SJSA1 (cell line): Measurements from ENCODE around the gene USF3. TPM values are rescaled to one million over a fixed set of nuclear protein-coding genes. Genes with fewer than 3 reads are reported as not detected.

Experiments
- DNase-seq, 2 experiments: peaks; one replicate each; pipeline ENCODE4 v3.0.0-alpha.2; 2015 to 2020; ENCODE audit warnings: low spot score in 2 of 2, low read depth in 1 of 2
- H3K27ac ChIP-seq: fragments of 250-450 bp; sonication (Bioruptor Pico); 2 replicates; pipeline ENCODE4 v1.5.1; 2020; ENCODE audit warnings: mild to moderate bottlenecking, moderate library complexity
- H3K27me3 ChIP-seq: fragments of 250-450 bp; sonication (Bioruptor Pico); replicated peaks from 2 replicates; pipeline ENCODE4 v1.5.1; 2020; ENCODE audit warnings: mild to moderate bottlenecking, moderate library complexity
- H3K36me3 ChIP-seq: fragments of 250-450 bp; sonication (Bioruptor Pico); 2 replicates; pipeline ENCODE4 v1.5.1; 2020; ENCODE audit warnings: mild to moderate bottlenecking
- H3K4me1 ChIP-seq: fragments of 250-450 bp; sonication (Bioruptor Pico); replicated peaks from 2 replicates; pipeline ENCODE4 v1.6.1; 2021; ENCODE audit warnings: mild to moderate bottlenecking
- H3K4me3 ChIP-seq: fragments of 250-450 bp; sonication (Bioruptor Pico); 2 replicates; pipeline ENCODE4 v1.5.1; 2020; ENCODE audit warnings: mild to moderate bottlenecking
- H3K9me3 ChIP-seq: fragments of 250-450 bp; sonication (Bioruptor Pico); replicated peaks from 2 replicates; pipeline ENCODE4 v1.5.1; 2020; ENCODE audit warnings: mild to moderate bottlenecking
- total RNA-seq: library from RNA; depleted of rRNA; stranded (reverse); fragments of >200 nt; shearing (Covaris generic); gene quantifications from 2 replicates; pipeline ENCODE4 v1.2.3, GENCODE V29; 2014; rRNA removed

Gene USF3
- total RNA-seq, 1 experiment from 2014 or later: 8.1 TPM

- H3K27ac ChIP-seq: no peak overlapping the region
- DNase-seq: no peak
- no peaks in the 10 kb centered on the region for H3K9me3 ChIP-seq
- no peaks in the 10 kb centered on the region for H3K27me3 ChIP-seq
- H3K4me1 ChIP-seq: no peaks in the 10 kb centered on the region
- H3K36me3 ChIP-seq: no peaks in the 10 kb centered on the region
- no peak overlapping the region for H3K4me3 ChIP-seq
Measured at GRCh38 chr3:113601240-113601639, 95.2 kb downstream of the USF3 start.

- Histone ChIP-seq H3K27ac (no peak overlapping the region), H3K4me1 (no peaks in the 10 kb centered on the region), H3K27me3 (no peaks in the 10 kb centered on the region), H3K36me3 (no peaks in the 10 kb centered on the region), H3K4me3 (no peak overlapping the region), H3K9me3 (no peaks in the 10 kb centered on the region)
- no peak for DNase-seq
Measured at GRCh38 chr3:113600418-113601182, 95.8 kb downstream of the USF3 start.

Other genes starting within 250 kb of the USF3 start
- gene SPICE1, start 181.5 kb downstream of the USF3 start, total RNA-seq: 15.1 and 26.6 TPM in 2 replicates
- not detected in 2 replicates for gene SIDT1, start 164.1 kb downstream of the USF3 start, total RNA-seq
- 165 and 166 TPM in 2 replicates for gene NAA50, start 49.6 kb upstream of the USF3 start, total RNA-seq
- 54.8 and 65.8 TPM in 2 replicates for gene ATP6V1A, start 50.4 kb upstream of the USF3 start, total RNA-seq
- gene GRAMD1C, start 142.1 kb upstream of the USF3 start, total RNA-seq: 13.8 and 29.7 TPM in 2 replicates